GM21737 (cell line): ENCODE results near the gene C16orf46.
"Not testable (repeated sequence)": the region's sequence is repeated elsewhere in the genome, so short reads cannot be mapped to it uniquely, and the experiment has no call there.

Experiments
- ATAC-seq: cut with Tn5 transposase; IDR thresholded peaks from one replicate; pipeline ENCODE4 v1.9.1; 2021; ENCODE audit warnings: mild to moderate bottlenecking, moderate library complexity; ENCODE audit not compliant: unreplicated experiment

Gene C16orf46

GRCh38 chr16:81077076-81077940 lies at the start of gene C16orf46:
Gene C16orf46, minus strand, starts transcription at chr16:81077238. Its CDS starts 13,283 bp downstream, at chr16:81063955.
- ATAC-seq, result peak; percentile 97

GRCh38 chr16:81123092-81123852 lies 46.2 kb upstream of the C16orf46 start:
- ATAC-seq, result no peak

- ATAC-seq, result no peak
Observed at GRCh38 chr16:81121474-81121990, 44.5 kb upstream of the C16orf46 start.

- ATAC-seq, result no peak
Observed at GRCh38 chr16:81117436-81117835, 40.4 kb upstream of the C16orf46 start.

- no peak for ATAC-seq
Observed at GRCh38 chr16:81116285-81116684, 39.2 kb upstream of the C16orf46 start.

- no peak for ATAC-seq
Observed at GRCh38 chr16:81112453-81112852, 35.4 kb upstream of the C16orf46 start.

GRCh38 chr16:81109274-81109673 lies 32.2 kb upstream of the C16orf46 start:
- not testable (repeated sequence) for ATAC-seq

GRCh38 chr16:81107511-81107910 lies 30.5 kb upstream of the C16orf46 start:
- ATAC-seq, result no peak

GRCh38 chr16:81106826-81107503 lies 29.9 kb upstream of the C16orf46 start:
- no peak for ATAC-seq

- ATAC-seq, result no peak
Observed at GRCh38 chr16:81105946-81106345, 28.9 kb upstream of the C16orf46 start.

- no peak for ATAC-seq
Observed at GRCh38 chr16:81101702-81102101, 24.7 kb upstream of the C16orf46 start.

GRCh38 chr16:81099958-81100357 lies 22.9 kb upstream of the C16orf46 start:
- no peak for ATAC-seq

- ATAC-seq, result no peak
Observed at GRCh38 chr16:81097230-81097629, 20.2 kb upstream of the C16orf46 start.

- ATAC-seq, result no peak
Observed at GRCh38 chr16:81096715-81097208, 19.7 kb upstream of the C16orf46 start.

- ATAC-seq, result peak; percentile 98
Observed at GRCh38 chr16:81095953-81096714, 19.1 kb upstream of the C16orf46 start, which contains the start of gene GCSH. Gene GCSH, minus strand, starts transcription at chr16:81096395. Its CDS starts 117 bp downstream, at chr16:81096278.

- ATAC-seq, result peak; percentile 13
Observed at GRCh38 chr16:81095653-81095952, 18.6 kb upstream of the C16orf46 start.

GRCh38 chr16:81094771-81095251 lies 17.8 kb upstream of the C16orf46 start:
- no peak for ATAC-seq

- ATAC-seq, result no peak
Observed at GRCh38 chr16:81088836-81089235, 11.8 kb upstream of the C16orf46 start.

- ATAC-seq, result no peak
Observed at GRCh38 chr16:81081014-81081413, 4.0 kb upstream of the C16orf46 start.

GRCh38 chr16:81080233-81080632 lies 3.2 kb upstream of the C16orf46 start:
- no peak for ATAC-seq
